Glomerular endothelial cell (primary cell): ENCODE data around the gene KSR2. TPM values are rescaled to one million over a fixed set of nuclear protein-coding genes. Genes with fewer than 3 reads are reported as not detected.

Experiments used
- DNase-seq: peaks from one replicate; pipeline ENCODE4 v3.0.0-alpha.2; 2011; ENCODE audit warnings: low read depth, low spot score; ENCODE audit errors: extremely low read depth
- total RNA-seq: library from RNA; depleted of rRNA; stranded (reverse); fragments of >200 nt; gene quantifications from 2 replicates; pipeline ENCODE4 v1.2.3, GENCODE V29; 2015

Gene KSR2
- total RNA-seq, 1 donor from 2014 or later = 1.3 TPM

- no peak for DNase-seq
Observed at GRCh38 chr12:117968151-117968789, 520 bp downstream of the KSR2 start.

- no peak for DNase-seq
Observed at GRCh38 chr12:117967512-117967911, 1.3 kb downstream of the KSR2 start.

DNA sequence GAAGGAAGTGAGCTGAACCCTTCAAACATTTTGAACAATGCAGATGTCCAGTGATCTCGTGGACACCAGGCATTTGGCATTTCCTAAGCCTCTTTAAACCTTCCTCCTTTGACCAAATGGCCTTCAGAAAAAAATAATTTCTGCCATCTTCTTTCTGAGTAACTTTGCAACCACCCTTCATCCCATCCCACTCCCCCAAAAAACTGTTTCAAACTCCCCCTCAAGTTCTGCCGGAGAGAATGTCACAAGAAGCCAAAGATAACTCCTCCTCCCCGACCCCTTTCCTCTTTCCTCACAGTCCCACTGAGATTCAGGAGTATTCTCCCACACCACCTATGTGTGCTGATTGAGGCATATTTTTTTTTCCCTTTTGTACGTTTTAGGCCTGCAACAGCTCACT lies 1.7 kb downstream of the KSR2 start:
- no peak for DNase-seq

- no peak for DNase-seq
Observed at GRCh38 chr12:117966511-117966910, 2.3 kb downstream of the KSR2 start.

GRCh38 chr12:117963836-117964235 lies 5.0 kb downstream of the KSR2 start:
- no peak for DNase-seq

- no peak for DNase-seq
Observed at GRCh38 chr12:117936722-117937484, 31.9 kb downstream of the KSR2 start.

GRCh38 chr12:117933545-117933944 lies 35.2 kb downstream of the KSR2 start:
- DNase-seq = no peak

DNA sequence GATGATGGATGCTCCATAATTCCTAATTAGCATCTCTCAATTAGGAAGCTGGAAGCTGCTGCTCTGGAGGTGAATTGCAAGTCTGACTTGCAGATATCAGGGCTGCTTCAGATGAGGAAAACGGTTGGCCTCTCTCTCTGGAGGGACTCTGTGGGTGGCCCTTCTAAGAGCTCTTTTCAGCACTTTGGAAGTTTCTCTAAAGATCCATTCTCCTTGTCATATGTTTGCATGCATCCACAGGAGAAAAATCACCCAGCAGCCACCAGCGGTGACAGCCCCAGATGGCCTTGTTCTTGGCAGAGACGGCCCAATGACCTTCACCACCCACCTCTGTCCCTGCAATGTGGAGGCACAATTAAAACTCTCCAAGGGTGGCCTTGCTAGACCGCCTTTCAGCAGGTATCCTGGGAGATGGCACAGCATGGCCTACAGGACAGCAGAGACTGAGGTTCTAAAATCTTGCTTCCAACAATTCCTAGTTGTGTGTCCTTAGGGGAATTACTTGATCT lies 42.3 kb downstream of the KSR2 start:
- DNase-seq = no peak

DNA sequence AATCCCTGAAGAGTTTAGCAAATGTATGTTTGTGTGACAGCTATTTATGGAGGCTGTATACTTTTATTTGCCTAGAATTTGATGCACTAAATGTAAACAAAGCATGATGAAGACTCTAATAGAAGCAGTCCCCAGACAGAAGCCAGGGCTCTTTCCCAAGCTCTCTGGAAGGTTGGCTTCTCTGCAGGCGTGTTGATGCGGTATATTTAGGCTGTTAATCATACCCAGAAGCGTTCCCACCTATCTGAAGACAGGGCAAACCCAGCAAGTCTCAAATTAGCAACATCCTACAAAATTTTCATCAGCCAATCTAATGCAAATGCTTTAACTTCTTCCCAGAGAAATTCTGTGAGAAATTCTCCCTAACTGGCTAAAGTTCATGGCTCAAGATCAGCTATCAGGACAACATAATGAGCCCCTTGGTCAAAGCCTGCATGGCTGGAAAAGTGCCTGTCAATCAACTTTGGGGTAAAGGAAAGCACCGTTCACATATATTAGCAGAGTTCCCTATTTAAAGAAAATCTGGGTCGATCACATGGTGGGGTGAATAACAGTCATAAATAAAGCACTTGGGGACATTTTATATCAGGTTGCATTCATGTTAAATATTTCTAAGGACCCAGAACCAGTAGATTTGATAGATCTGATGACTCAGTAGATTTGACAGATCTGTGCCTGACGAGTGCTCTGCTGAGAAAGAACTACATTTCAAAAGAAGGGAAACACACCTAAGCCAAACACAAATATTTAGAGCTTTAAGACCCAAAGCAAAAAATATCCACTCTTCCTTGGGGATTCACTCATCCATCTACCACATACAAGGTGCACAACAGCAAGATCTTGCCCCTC lies 46.6 kb downstream of the KSR2 start:
- DNase-seq = no peak

GRCh38 chr12:117919479-117919878 lies 49.3 kb downstream of the KSR2 start:
- no peak for DNase-seq

- DNase-seq = no peak
Observed at GRCh38 chr12:117914686-117915085, 54.1 kb downstream of the KSR2 start.

- DNase-seq = no peak
Observed at GRCh38 chr12:117912756-117913155, 56.0 kb downstream of the KSR2 start.

- no peak for DNase-seq
Observed at GRCh38 chr12:117908411-117908810, 60.4 kb downstream of the KSR2 start.

DNA sequence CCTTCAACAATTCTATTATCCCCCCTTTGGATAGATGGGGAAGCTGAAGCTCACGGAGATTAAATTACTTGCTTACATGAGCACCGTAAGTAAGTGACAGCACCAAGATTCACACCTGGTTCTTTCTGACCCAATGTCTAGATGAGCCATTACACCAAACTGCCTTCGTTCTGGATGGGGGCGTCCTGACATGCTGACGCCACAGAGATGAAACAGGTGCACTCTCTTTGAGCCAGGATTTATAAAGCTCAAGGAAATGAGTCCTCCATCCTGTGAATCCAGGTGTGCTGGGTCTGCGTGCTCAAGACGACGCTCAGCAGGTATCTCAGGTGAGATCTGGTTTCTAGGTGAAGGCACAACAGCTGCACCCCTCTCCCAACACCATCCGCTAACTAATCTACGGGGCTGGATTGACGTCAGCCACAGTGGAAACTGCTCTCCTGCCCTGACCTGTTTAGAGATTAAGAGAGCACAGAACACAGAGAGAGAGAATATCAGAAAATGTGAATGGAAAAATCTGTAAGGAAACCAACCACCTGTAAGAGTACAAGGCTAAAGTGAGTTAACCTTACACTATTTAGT lies 61.6 kb downstream of the KSR2 start:
- no peak for DNase-seq

- no peak for DNase-seq
Observed at GRCh38 chr12:117904051-117904450, 64.7 kb downstream of the KSR2 start.

DNA sequence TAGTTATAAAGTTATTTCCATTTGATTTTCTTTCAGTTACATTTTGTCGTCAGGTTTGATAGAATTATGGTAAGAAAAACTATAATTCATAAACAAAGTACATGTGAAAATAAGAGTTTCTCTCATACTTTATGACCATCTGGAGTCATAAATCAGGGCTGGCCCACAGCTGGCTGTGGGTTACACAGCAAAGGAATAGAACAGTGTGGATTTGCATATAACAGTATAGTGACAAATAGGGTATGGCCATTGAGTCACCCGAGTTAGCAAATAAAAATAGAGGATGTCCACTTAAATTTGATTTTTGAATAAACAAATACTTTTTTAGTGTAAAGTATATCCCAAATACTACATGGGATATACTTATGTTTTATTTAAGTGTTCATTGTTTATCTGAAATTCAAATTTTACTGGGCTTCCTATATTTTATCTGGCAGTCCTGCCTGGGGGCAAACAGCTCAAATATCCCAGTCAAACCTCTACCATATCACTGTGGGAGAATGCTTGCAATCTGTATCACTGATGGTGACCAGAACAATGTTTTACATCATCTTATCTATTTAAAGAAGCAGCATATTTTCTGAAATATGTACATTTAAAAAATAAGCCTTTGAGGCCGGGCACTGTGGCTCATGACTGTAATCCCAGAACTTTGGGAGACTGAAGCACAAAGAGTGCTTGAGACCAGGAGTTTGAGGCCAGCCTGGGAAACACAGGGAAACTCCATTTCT lies 65.5 kb downstream of the KSR2 start:
- DNase-seq = no peak

DNA sequence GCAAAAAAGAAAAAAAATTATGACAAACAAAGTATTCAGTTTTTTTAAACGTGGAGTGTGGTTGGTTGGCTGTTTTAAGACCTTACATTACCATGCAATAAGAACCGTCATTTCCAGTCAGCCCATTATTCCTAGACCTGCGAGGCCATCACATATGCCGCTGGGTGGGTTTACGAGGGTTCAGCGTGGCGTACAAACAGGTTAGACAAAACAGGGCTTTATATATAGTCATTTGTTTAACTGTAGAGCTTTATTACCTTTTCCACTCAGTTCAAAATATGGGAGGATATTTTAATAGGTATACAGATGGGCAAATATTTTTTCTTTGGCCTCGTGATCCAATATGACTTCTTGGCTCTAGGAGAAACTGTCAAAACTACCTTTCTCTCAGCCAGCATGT lies 67.2 kb downstream of the KSR2 start:
- no peak for DNase-seq

GRCh38 chr12:117900561-117900960 lies 68.2 kb downstream of the KSR2 start:
- DNase-seq = no peak

DNA sequence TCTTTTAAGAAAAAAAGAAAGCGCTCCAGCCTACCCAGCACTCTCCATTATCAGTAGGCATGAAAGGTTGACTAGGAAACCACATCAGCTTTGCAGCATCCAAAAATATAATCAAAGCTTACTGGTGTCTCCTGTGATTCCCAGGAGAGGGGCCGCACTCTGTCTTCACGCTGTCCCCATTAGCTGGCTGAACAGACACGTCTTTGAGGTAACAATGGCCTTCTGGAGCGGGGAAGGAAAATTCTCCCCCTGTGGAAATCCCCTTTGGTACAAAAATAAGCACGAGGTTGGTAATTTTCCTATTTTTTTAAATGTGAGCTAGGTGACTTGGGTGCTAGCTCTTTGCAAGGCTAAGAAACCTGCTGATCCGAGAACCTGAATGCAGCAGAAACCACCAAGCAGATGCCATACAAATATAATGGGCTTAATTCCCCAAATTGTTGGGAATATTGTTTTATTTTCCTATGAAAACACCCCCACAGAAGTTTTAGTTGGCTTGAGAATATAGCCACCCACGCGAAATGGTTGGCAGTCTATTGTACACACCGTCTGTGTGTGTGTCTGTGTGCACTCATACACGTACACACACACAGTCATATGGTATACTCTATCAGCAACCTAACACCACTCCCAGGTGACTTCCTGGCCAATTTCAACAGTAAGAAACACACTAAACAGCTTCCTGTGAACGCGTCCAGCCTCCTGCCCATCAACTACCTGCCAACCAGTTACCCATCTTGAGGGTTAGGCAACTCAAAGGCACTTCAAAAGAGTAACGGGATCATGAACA lies 71.2 kb downstream of the KSR2 start:
- DNase-seq = no peak

GRCh38 chr12:117896009-117896408 lies 72.8 kb downstream of the KSR2 start:
- no peak for DNase-seq
